SK-N-SH (cell line): ENCODE data around the gene PODN.

Source experiments
- CTCF ChIP-seq: fragments of 200-600 bp; sonication (generic); IDR thresholded peaks from 2 replicates; pipeline ENCODE4 v1.6.1; 2017; ENCODE audit warnings: antibody characterized with exemption, mild to moderate bottlenecking, moderate library complexity
- EP300 ChIP-seq, 2 experiments: IDR thresholded peaks; 2 replicates each; pipeline versions ENCODE4 v1.4.0 to v1.6.1; 2012; ENCODE audit warnings: borderline replicate concordance in 1 of 2, low read depth in 1 of 2, low read length in 1 of 2
- FOXJ3 ChIP-seq: sonication (generic); formaldehyde crosslinking; IDR thresholded peaks from 2 replicates; pipeline ENCODE4 v1.5.1; 2020; ENCODE audit warnings: mild to moderate bottlenecking, missing genetic modification reagents
- MEF2A ChIP-seq: IDR thresholded peaks from 2 replicates; pipeline ENCODE4 v1.4.0; 2012; ENCODE audit warnings: low read depth, borderline replicate concordance
- NFIC ChIP-seq: IDR thresholded peaks from 2 replicates; pipeline ENCODE4 v1.4.0; 2012; ENCODE audit warnings: borderline replicate concordance
- RCOR1 ChIP-seq: fragments of 150-350 bp; IDR thresholded peaks from 2 replicates; pipeline ENCODE4 v1.6.1; 2017; ENCODE audit warnings: antibody characterized with exemption, low read length
- REST ChIP-seq: IDR thresholded peaks from 2 replicates; pipeline ENCODE4 v1.6.1; 2012; ENCODE audit warnings: mild to moderate bottlenecking, low read depth, low read length, moderate library complexity
- SIN3A ChIP-seq: IDR thresholded peaks from 2 replicates; pipeline ENCODE4 v1.6.1; 2012; ENCODE audit warnings: low read depth, mild to moderate bottlenecking, low read length, moderate library complexity, borderline replicate concordance
- YY1 ChIP-seq: IDR thresholded peaks from 2 replicates; pipeline ENCODE4 v1.4.0; 2012; ENCODE audit warnings: low read depth, mild to moderate bottlenecking
- ZBTB33 ChIP-seq: IDR thresholded peaks from 2 replicates; pipeline ENCODE4 v1.4.0; 2012; ENCODE audit warnings: low read depth, borderline replicate concordance
- TF ChIP-seq, protein P1 (sequence below): IDR thresholded peaks from 2 replicates; pipeline ENCODE4 v1.4.0; 2012; ENCODE audit warnings: low read depth

DNA sequence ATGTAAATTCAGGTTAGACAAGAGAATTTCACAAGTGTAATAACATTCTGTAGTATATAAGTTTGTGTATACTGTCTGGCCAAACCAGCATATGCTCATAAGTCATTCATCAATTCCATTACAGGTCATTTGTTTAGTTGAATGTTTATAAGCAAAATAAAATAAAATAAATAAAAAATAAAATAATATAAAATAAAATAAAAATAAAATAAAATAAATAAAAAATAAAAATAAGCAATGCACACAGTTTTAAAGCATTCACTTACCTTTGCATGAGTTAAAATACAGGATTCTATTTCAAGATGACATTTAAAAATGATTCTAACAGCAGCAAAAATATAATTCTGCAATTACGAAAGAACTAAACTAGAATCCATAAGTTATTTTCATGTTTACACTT, 9.9 kb downstream of the PODN start:
- no peak for TF ChIP-seq FOXJ3
- no peak for TF ChIP-seq YY1
- no peak for TF ChIP-seq REST
- no peak for TF ChIP-seq CTCF
- no peak for TF ChIP-seq MEF2A
- TF ChIP-seq NFIC = no peak
- TF ChIP-seq RCOR1 = no peak
- no peak for TF ChIP-seq ZBTB33
- no peak for TF ChIP-seq EP300 (IDR thresholded peaks at IDR 0.05; ENCODE audit: borderline replicate concordance in 1 of 2, low read depth in 1 of 2, low read length in 1 of 2)
- TF ChIP-seq SIN3A = no peak
- TF ChIP-seq, protein P1, sequence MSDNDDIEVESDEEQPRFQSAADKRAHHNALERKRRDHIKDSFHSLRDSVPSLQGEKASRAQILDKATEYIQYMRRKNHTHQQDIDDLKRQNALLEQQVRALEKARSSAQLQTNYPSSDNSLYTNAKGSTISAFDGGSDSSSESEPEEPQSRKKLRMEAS = no peak
